ENCODE results near the gene PRTFDC1. TPM values are rescaled to one million over a fixed set of nuclear protein-coding genes. Genes with fewer than 3 reads are reported as not detected.

Gene PRTFDC1
- total and polyA plus RNA-seq, 2 of the 8 experiments (the other 6 are each of a cell fraction or from before 2014, with no cell fraction given), result 5.9 to 6.6 TPM

GRCh38 chr10:24834869-24835268, 117.5 kb downstream of the PRTFDC1 start:
- H3K4me2 ChIP-seq (ENCODE audit: insufficient read depth in 1 of 2, low read depth in 2 of 2, low read length in 2 of 2), result no peak overlapping the region
- H3K4me1 ChIP-seq (replicated peaks in 1 of 4; ENCODE audit: control insufficient read depth in 3 of 4, insufficient read depth in 4 of 4, low read length in 3 of 4), result peaks cover 0 to 2% (median 0%) of the 10 kb centered on the region in 4 experiments; a peak in 1 of 7 replicates
- no peak for DNase-seq (ENCODE audit: low read depth in 1 of 2, low spot score in 2 of 2)
- no peak overlapping the region for H4K5ac ChIP-seq (ENCODE audit: insufficient read length, low read depth, low read length)
- H3K9ac ChIP-seq (replicated peaks in 1 of 4; ENCODE audit: extremely low read depth in 1 of 4, low read depth in 3 of 4, low read length in 3 of 4), result no peak overlapping the region
- no peak overlapping the region for H2AK5ac ChIP-seq (ENCODE audit: low read depth, low read length)
- H3K23ac ChIP-seq (ENCODE audit: insufficient read length), result no peak overlapping the region
- ChIA-PET CTCF (ENCODE audit: partially characterized antibody) (no interaction called here), POLR2A (ENCODE audit: partially characterized antibody) (no interaction called here)
- no peak overlapping the region for H3K4me3 ChIP-seq (ENCODE audit: extremely low read depth in 1 of 4, insufficient read depth in 2 of 4, low read depth in 3 of 4, low read length in 4 of 4)
- FAIRE-seq, result no peak
- no peaks in the 10 kb centered on the region for H3K27me3 ChIP-seq (replicated peaks in 1 of 4; ENCODE audit: control insufficient read depth in 3 of 4, extremely low read depth in 1 of 4, insufficient read depth in 3 of 4, low read length in 3 of 4)
- no peak overlapping the region for H3K4ac ChIP-seq (replicated peaks; ENCODE audit: insufficient read length, low read depth, low read length)
- H3K23me2 ChIP-seq (ENCODE audit: low read depth, low read length), result no peaks in the 10 kb centered on the region
- WGBS, 2 experiments (ENCODE audit: extremely low coverage in 1 of 2, insufficient coverage in 1 of 2, insufficient read length in 1 of 2, insufficient replicate concordance in 2 of 2, low coverage in 1 of 2, low lambda C conversion rate in 2 of 2, missing lambda C conversion rate in 1 of 2), result 66% methylated on average over 2 of the region's 2 CpGs; no CpG with 5 or more reads in 1 of the 2 experiments
- no peak overlapping the region for H4K8ac ChIP-seq (ENCODE audit: extremely low read depth, insufficient read depth, low read length)
- no peak overlapping the region for H2BK120ac ChIP-seq (replicated peaks; ENCODE audit: low read depth, low read length)
- H4K20me1 ChIP-seq (replicated peaks in 1 of 2; ENCODE audit: control insufficient read depth in 1 of 2, insufficient read depth in 2 of 2, low read length in 2 of 2), result no peaks in the 10 kb centered on the region
- H3K79me1 ChIP-seq (ENCODE audit: low read depth, low read length), result no peaks in the 10 kb centered on the region
- no peak overlapping the region for H3K27ac ChIP-seq (ENCODE audit: low read depth, low read length)
- H3K18ac ChIP-seq (ENCODE audit: extremely low read depth, low read length), result no peak overlapping the region
- no peak overlapping the region for H3K56ac ChIP-seq (replicated peaks; ENCODE audit: insufficient read length, low read depth, low read length)
- H4K91ac ChIP-seq (replicated peaks; ENCODE audit: insufficient read length, low read length), result no peak overlapping the region
- no peaks in the 10 kb centered on the region for H3K79me2 ChIP-seq (ENCODE audit: control insufficient read depth in 1 of 2, insufficient read depth in 2 of 2, low read length in 2 of 2)
- H2BK20ac ChIP-seq (ENCODE audit: low read length), result no peak overlapping the region
- H2BK12ac ChIP-seq (ENCODE audit: low read depth, low read length), result no peak overlapping the region
- no peaks in the 10 kb centered on the region for H3K9me3 ChIP-seq (ENCODE audit: insufficient read depth in 2 of 2, low read depth in 1 of 2, low read length in 1 of 2)
- H3K36me3 ChIP-seq (ENCODE audit: control insufficient read depth in 2 of 4, insufficient read depth in 4 of 4, low read length in 3 of 4), result no peaks in the 10 kb centered on the region
- no peak overlapping the region for H2BK15ac ChIP-seq (ENCODE audit: low read length)
- no peak overlapping the region for H3K14ac ChIP-seq (ENCODE audit: insufficient read length)
- no peak overlapping the region for H2AFZ ChIP-seq (ENCODE audit: low read length)
- H2BK5ac ChIP-seq (ENCODE audit: low read depth, low read length), result no peak overlapping the region
- TF ChIP-seq SP1 (IDR thresholded peaks at IDR 0.05; ENCODE audit: low read depth, low read length) (no peak), GTF2F1 (IDR thresholded peaks at IDR 0.05; ENCODE audit: borderline replicate concordance, low read depth, low read length) (no peak), HDAC6 (IDR thresholded peaks at IDR 0.05; ENCODE audit: low read depth, low read length) (no peak)

All from H1 (cell line).